Sigmoid colon (tissue), 4 donors: ENCODE data around the gene PRDM16.

Source experiments
- CTCF ChIP-seq, 4 experiments: fragments of 450-650 bp in 3 of 4; fragments of 200-600 bp in 1 of 4; IDR thresholded peaks; one replicate each; pipeline ENCODE4 v1.5.1; 2016 to 2019; ENCODE audit warnings: antibody characterized with exemption in 4 of 4, mild to moderate bottlenecking in 3 of 4, moderate library complexity in 2 of 4
- EP300 ChIP-seq, 4 donors: sonication (generic); formaldehyde crosslinking; IDR thresholded peaks; one replicate each; pipeline ENCODE4 v1.6.1; 2017; ENCODE audit warnings: antibody characterized with exemption in 4 of 4
- POLR2AphosphoS5 ChIP-seq, 4 donors: sonication (generic); formaldehyde crosslinking; IDR thresholded peaks; one replicate each; pipeline ENCODE4 v1.6.1; 2017; ENCODE audit warnings: antibody characterized with exemption in 4 of 4

- no peak for TF ChIP-seq EP300 (IDR thresholded peaks at IDR 0.05)
- no peak for TF ChIP-seq CTCF (IDR thresholded peaks at IDR 0.05)
- TF ChIP-seq POLR2AphosphoS5 (IDR thresholded peaks at IDR 0.05) = no peak
Measured at GRCh38 chr1:3067301-3067670, 1.7 kb upstream of the PRDM16 start.
